Measurements from ENCODE around the gene ZNF275.
"Not testable (repeated sequence)": the region's sequence is repeated elsewhere in the genome, so short reads cannot be mapped to it uniquely, and the experiment has no call there.

The ZNF275 gene

GRCh38 chrX:153353416-153353815 is 19.5 kb downstream of the ZNF275 start:
- in situ Hi-C loops (cut with HindIII; ENCODE audit: low sequenced_read_pairs), result no loop called here

GRCh38 chrX:153357877-153358276 is 23.9 kb downstream of the ZNF275 start:
- in situ Hi-C loops (cut with HindIII; ENCODE audit: low sequenced_read_pairs), result no loop called here

- in situ Hi-C loops (cut with HindIII; ENCODE audit: low sequenced_read_pairs), result no loop called here
Observed at GRCh38 chrX:153361781-153362397, 27.9 kb downstream of the ZNF275 start.

- in situ Hi-C loops (cut with HindIII; ENCODE audit: low sequenced_read_pairs), result no loop called here
Observed at GRCh38 chrX:153365670-153366069, 31.7 kb downstream of the ZNF275 start.

GRCh38 chrX:153366119-153366518 is 32.2 kb downstream of the ZNF275 start:
- in situ Hi-C loops (cut with HindIII; ENCODE audit: low sequenced_read_pairs), result no loop called here

GRCh38 chrX:153366878-153367538 is 33.1 kb downstream of the ZNF275 start:
- in situ Hi-C loops (cut with HindIII; ENCODE audit: low sequenced_read_pairs), result no loop called here

GRCh38 chrX:153370293-153371055 is 36.5 kb downstream of the ZNF275 start:
- in situ Hi-C loops (cut with HindIII; ENCODE audit: low sequenced_read_pairs), result no loop called here

GRCh38 chrX:153371256-153371655 is 37.3 kb downstream of the ZNF275 start:
- in situ Hi-C loops (cut with HindIII; ENCODE audit: low sequenced_read_pairs), result no loop called here

GRCh38 chrX:153372949-153373348 is 39.0 kb downstream of the ZNF275 start:
- in situ Hi-C loops (cut with HindIII; ENCODE audit: low sequenced_read_pairs), result no loop called here

GRCh38 chrX:153374426-153374825 is 40.5 kb downstream of the ZNF275 start:
- in situ Hi-C loops (cut with HindIII; ENCODE audit: low sequenced_read_pairs), result no loop called here

GRCh38 chrX:153375571-153375970 is 41.6 kb downstream of the ZNF275 start:
- in situ Hi-C loops (cut with HindIII; ENCODE audit: low sequenced_read_pairs), result no loop called here

- in situ Hi-C loops (cut with HindIII; ENCODE audit: low sequenced_read_pairs), result no loop called here
Observed at GRCh38 chrX:153377727-153378126, 43.8 kb downstream of the ZNF275 start.

GRCh38 chrX:153378607-153379006 is 44.7 kb downstream of the ZNF275 start:
- in situ Hi-C loops (cut with HindIII; ENCODE audit: low sequenced_read_pairs), result no loop called here

GRCh38 chrX:153379508-153379907 is 45.6 kb downstream of the ZNF275 start:
- in situ Hi-C loops (cut with HindIII; ENCODE audit: low sequenced_read_pairs), result no loop called here

GRCh38 chrX:153379971-153380581 is 46.1 kb downstream of the ZNF275 start:
- in situ Hi-C loops (cut with HindIII; ENCODE audit: low sequenced_read_pairs), result no loop called here

- in situ Hi-C loops (cut with HindIII; ENCODE audit: low sequenced_read_pairs), result no loop called here
Observed at GRCh38 chrX:153380691-153381090, 46.7 kb downstream of the ZNF275 start.

- in situ Hi-C loops (cut with HindIII; ENCODE audit: low sequenced_read_pairs), result no loop called here
Observed at GRCh38 chrX:153381684-153382532, 48.0 kb downstream of the ZNF275 start.

- in situ Hi-C loops (cut with HindIII; ENCODE audit: low sequenced_read_pairs), result no loop called here
Observed at GRCh38 chrX:153382563-153383482, 48.9 kb downstream of the ZNF275 start.

- in situ Hi-C loops (cut with HindIII; ENCODE audit: low sequenced_read_pairs), result no loop called here
Observed at GRCh38 chrX:153384390-153384789, 50.4 kb downstream of the ZNF275 start.

GRCh38 chrX:153384973-153385372 is 51.0 kb downstream of the ZNF275 start:
- in situ Hi-C loops (cut with HindIII; ENCODE audit: low sequenced_read_pairs), result not testable (repeated sequence)
